Kidney (tissue), 14 donors: Measurements from ENCODE around the gene GTPBP3. TPM values are rescaled to one million over a fixed set of nuclear protein-coding genes. Genes with fewer than 3 reads are reported as not detected.

ENCODE experiments used
- DNase-seq, 5 donors: peaks; one replicate each; pipeline ENCODE4 v3.0.0-alpha.2; 2013 to 2020
- FAIRE-seq: peaks from 2 replicates; lab custom pipeline; 2012; peaks lifted over from hg19 to GRCh38; lab: Jason Lieb, UNC
- H3K27ac ChIP-seq, 2 donors: one replicate each; pipeline ENCODE4 v1.7.0; 2013; ENCODE audit warnings: low read depth in 2 of 2, low read length in 2 of 2, inconsistent platforms in 1 of 2
- H3K27me3 ChIP-seq: one replicate; pipeline ENCODE4 v1.7.1; 2013; ENCODE audit warnings: low read length, inconsistent platforms; ENCODE audit not compliant: control insufficient read depth, insufficient read depth
- H3K36me3 ChIP-seq, 3 donors: one replicate each; pipeline versions ENCODE4 v1.7.0 to v1.7.1; 2013; ENCODE audit warnings: low read length in 3 of 3, control low read depth in 1 of 3, inconsistent platforms in 1 of 3; ENCODE audit not compliant: insufficient read depth in 3 of 3, control insufficient read depth in 2 of 3
- H3K4me1 ChIP-seq, 3 donors: one replicate each; pipeline versions ENCODE4 v1.7.0 to v1.7.1; 2013; ENCODE audit warnings: low read length in 3 of 3, inconsistent platforms in 1 of 3, low read depth in 1 of 3; ENCODE audit not compliant: control insufficient read depth in 2 of 3, insufficient read depth in 2 of 3
- H3K4me3 ChIP-seq, 3 donors: one replicate each; pipeline versions ENCODE4 v1.7.0 to v1.8.1; 2013; ENCODE audit warnings: low read length in 3 of 3, control low read depth in 1 of 3, inconsistent platforms in 1 of 3
- H3K9ac ChIP-seq, 3 donors: one replicate each; pipeline versions ENCODE4 v1.7.0 to v1.7.1; 2013; ENCODE audit warnings: low read length in 3 of 3, control low read depth in 1 of 3, inconsistent platforms in 1 of 3
- H3K9me3 ChIP-seq, 3 donors: one replicate each; pipeline versions ENCODE4 v1.7.0 to v1.7.1; 2013; ENCODE audit warnings: low read length in 3 of 3, control low read depth in 1 of 3, inconsistent platforms in 1 of 3; ENCODE audit not compliant: control insufficient read depth in 2 of 3, insufficient read depth in 1 of 3
- CTCF ChIP-seq: IDR thresholded peaks from 3 replicates; pipeline ENCODE4 v1.5.1; 2012; ENCODE audit warnings: mild to moderate bottlenecking, moderate library complexity, borderline replicate concordance; ENCODE audit not compliant: insufficient read depth; ENCODE audit errors: extremely low read depth
- intact Hi-C: fragments of 100-400 bp; cut with DNase I; formaldehyde crosslinking; loops from one replicate; pipeline ENCODE4 v1.11.1; 2022
- polyA plus RNA-seq: library from polyadenylated mRNA; stranded (reverse); fragments of 350-450 nt; fragmentation: Illumina TruSeq; extraction: RNeasy Lipid Tissue Mini Kit (QIAGEN cat#74804); gene quantifications from one replicate; pipeline ENCODE4 v1.2.3, GENCODE V29; 2014; ENCODE audit warnings: low read depth, low replicate concordance; ENCODE audit not compliant: insufficient read depth
- total RNA-seq: library from RNA; stranded (reverse); fragmentation: NEBNext Ultra II Directional; extraction: Animal tissue kit (Norgen Biotek cat#: 25700); gene quantifications from one replicate; pipeline ENCODE4 v1.2.1, GENCODE V29; 2021
- donor health status: control.
- donor health status: control.
- donor health status: control.
- donor health status: control.
- donor health status: control.
- donor health status: DM: yes; HTN: yes; CAD: no.
- donor health status: Normal renal cell carcinoma (clear cell type).

Gene GTPBP3
- total and polyA plus RNA-seq, 2 donors from 2014 or later = 11.0 to 20.4 TPM

- H3K27ac ChIP-seq = peak overlapping the region; percentile 38 to 72
- no peak for TF ChIP-seq CTCF
- no peaks in the 10 kb centered on the region for H3K36me3 ChIP-seq
- H3K4me1 ChIP-seq = peaks cover 0 to 7% (median 0%) of the 10 kb centered on the region in 3 donors
- no peaks in the 10 kb centered on the region for H3K9me3 ChIP-seq
- peak; percentile 60 to 93 (median 78) for DNase-seq
- peak overlapping the region in 1 of 3 donors; percentile 17 for H3K4me3 ChIP-seq
- intact Hi-C loops = no loop called here
- no peak for FAIRE-seq
- H3K9ac ChIP-seq = no peak overlapping the region
- no peaks in the 10 kb centered on the region for H3K27me3 ChIP-seq
Measured at GRCh38 chr19:17348700-17349099, 11.3 kb downstream of the GTPBP3 start.

- no peak for TF ChIP-seq CTCF
- Histone ChIP-seq H3K36me3 (no peaks in the 10 kb centered on the region), H3K4me1 (peaks cover 0 to 7% (median 0%) of the 10 kb centered on the region in 3 donors), H3K9ac (no peak overlapping the region), H3K4me3 (no peak overlapping the region), H3K9me3 (no peaks in the 10 kb centered on the region), H3K27me3 (no peaks in the 10 kb centered on the region), H3K27ac (no peak overlapping the region)
- DNase-seq = no peak
- intact Hi-C loops = no loop called here
- FAIRE-seq = no peak
Measured at GRCh38 chr19:17351815-17352435, 14.6 kb downstream of the GTPBP3 start.

GRCh38 chr19:17352608-17353280 lies 15.4 kb downstream of the GTPBP3 start:
- Histone ChIP-seq H3K4me1 (peaks cover 0 to 5% (median 0%) of the 10 kb centered on the region in 3 donors), H3K4me3 (no peak overlapping the region), H3K9me3 (no peaks in the 10 kb centered on the region), H3K36me3 (no peaks in the 10 kb centered on the region), H3K27ac (no peak overlapping the region), H3K9ac (no peak overlapping the region), H3K27me3 (no peaks in the 10 kb centered on the region)
- intact Hi-C loops = no loop called here
- TF ChIP-seq CTCF = no peak
- DNase-seq (peak in 1 of 5 donors; percentile 79), FAIRE-seq (no peak)
